ENCODE measurements around the gene RTL10. TPM values are rescaled to one million over a fixed set of nuclear protein-coding genes. Genes with fewer than 3 reads are reported as not detected.
A peak's percentile ranks its signal among the peaks of the same experiment; 100 is the strongest.

The RTL10 gene, protein sequence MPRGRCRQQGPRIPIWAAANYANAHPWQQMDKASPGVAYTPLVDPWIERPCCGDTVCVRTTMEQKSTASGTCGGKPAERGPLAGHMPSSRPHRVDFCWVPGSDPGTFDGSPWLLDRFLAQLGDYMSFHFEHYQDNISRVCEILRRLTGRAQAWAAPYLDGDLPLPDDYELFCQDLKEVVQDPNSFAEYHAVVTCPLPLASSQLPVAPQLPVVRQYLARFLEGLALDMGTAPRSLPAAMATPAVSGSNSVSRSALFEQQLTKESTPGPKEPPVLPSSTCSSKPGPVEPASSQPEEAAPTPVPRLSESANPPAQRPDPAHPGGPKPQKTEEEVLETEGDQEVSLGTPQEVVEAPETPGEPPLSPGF
- total RNA-seq (2014; rRNA removed; shearing (Covaris generic)), result 7.1 and 10.6 TPM in 2 replicates
- 11.5 and 16.8 TPM in 2 replicates for polyA plus RNA-seq (2015; cell fraction: cytosol; rRNA removed)
- polyA plus RNA-seq (2015; cell fraction: nucleus; rRNA removed), result 25.7 and 28.9 TPM in 2 replicates

DNA sequence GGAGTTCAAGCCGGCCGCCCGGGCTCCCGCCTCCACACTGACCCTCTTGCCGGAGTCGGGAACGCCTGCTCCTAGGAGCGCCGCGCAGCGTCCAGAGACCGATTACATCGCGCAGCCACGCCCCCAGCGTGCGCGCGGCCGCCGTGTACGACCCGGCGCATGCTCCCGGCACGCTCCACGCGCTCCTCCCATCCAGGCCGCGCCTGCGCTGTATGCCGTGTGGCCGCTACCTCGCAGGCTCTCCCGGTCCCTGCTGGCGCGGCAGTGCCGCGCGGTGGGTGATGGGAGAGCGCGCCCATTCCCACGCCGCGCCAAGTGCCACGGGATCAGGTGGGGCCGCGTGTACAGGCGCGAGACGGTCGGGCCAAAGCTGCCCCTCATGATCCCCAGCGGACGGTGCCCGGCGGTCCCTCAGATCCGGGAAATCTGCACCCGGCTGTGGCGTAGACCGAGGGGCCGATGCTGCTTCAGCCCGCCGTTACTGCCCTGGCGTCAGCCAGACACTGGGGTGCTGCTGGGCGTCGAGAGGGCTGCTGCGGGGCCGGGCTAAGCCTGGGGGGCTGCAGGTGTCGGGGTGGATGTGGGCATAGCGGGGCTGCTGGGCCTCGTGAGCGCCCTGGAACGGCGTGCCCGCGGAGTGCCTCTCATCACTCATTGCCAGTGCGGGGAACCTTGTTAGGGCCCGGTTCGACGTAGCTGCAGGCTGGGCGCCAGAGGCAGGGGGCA lies at the start of gene RTL10, which contains the start of gene GNB1L:
RTL10 (minus strand) TSS at position 97 of the 726 bp plus-strand sequence. CDS start 2,613 bp downstream, outside the sequence.
GNB1L (minus strand) TSS at position 97 of the 726 bp plus-strand sequence. CDS start 33,519 bp downstream, outside the sequence.
- in situ Hi-C loops (cut with HindIII; ENCODE audit: low pct_unique_long_range_greater_than_20kb, low sequenced_read_pairs), result no loop called here

DNA sequence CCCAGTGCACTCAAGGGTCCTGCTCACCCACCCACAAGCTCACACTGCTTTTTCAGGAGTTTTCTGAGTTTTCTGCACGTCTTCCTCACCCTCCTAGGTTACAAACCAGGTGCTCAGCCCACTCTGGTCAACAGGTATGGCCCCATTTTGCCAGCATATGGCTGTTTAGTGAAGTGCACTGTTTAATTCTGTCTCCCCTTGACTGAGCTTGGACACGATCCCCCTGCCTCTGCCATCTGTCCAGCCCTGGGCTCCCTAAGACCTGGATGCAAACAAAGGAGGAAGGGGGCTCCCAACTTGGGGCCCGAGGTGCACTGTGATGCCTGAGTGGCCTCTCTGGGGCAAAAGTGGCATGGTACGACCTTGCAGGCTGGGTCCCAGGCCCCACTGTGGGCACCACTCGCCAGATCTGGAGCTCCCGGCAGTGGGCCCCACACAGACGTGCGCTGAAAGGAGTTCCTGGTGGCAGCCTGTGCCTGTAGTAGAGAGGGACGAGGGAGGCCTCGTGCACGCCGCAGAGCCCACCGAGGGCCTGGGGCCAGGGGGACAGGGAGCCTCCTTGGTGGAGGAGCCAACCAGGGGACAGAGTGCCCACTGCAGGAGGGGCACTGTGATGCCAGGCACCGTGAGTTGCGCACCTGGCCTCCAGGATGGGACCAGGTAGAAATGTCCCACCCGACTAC lies 49.6 kb upstream of the RTL10 start:
- DNase-seq (ENCODE audit: low read depth, low spot score), result no peak
- in situ Hi-C loops (cut with HindIII; ENCODE audit: low pct_unique_long_range_greater_than_20kb, low sequenced_read_pairs), result no loop called here

More for the DNA sequence above, at the start of gene RTL10, which contains the start of gene GNB1L:
- DNase-seq (ENCODE audit: low read depth, low spot score), result peak; percentile 96

DNA sequence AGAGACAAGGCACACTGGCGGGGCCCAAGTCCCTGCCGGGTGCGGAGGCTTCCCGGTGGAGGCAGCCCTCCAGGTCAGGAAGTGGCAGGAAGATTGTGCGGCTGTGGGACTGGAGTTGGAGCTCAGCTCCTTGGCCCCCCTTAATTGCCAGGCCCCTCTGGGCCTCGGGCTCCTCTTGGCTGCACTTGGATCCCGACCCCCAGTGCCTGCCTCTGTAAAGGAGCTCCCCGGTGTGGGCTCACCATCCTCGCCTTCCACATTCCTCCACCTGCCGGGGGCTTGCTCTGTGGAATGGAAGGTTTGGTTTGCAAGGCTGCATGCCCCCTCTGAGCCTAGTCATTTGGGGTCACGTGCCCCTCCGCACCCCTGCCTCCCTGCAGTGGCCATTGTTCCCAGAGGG lies 48.8 kb upstream of the RTL10 start:
- no peak for DNase-seq (ENCODE audit: low read depth, low spot score)
- in situ Hi-C loops (cut with HindIII; ENCODE audit: low pct_unique_long_range_greater_than_20kb, low sequenced_read_pairs), result no loop called here

DNA sequence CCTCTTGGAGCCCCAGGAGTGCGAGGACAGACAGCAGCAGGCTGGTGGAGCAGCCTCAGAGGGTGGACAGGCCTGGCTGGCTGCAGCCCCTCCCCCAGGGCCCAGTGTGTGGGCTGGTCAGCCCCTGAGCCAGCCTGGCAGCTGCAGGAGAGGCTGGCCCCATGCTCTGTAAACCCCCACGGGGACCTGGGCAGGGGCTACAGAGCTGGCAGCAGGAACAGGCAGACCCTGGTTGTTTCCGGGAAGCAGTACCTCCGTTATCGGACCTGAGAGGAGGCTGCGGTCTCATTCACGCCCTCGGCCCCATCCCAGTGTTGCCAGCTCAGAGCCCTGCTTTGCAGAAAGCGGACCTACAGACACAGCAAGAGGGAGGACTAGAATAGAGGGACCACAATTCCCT lies 48.4 kb upstream of the RTL10 start:
- DNase-seq (ENCODE audit: low read depth, low spot score), result no peak
- in situ Hi-C loops (cut with HindIII; ENCODE audit: low pct_unique_long_range_greater_than_20kb, low sequenced_read_pairs), result no loop called here

DNA sequence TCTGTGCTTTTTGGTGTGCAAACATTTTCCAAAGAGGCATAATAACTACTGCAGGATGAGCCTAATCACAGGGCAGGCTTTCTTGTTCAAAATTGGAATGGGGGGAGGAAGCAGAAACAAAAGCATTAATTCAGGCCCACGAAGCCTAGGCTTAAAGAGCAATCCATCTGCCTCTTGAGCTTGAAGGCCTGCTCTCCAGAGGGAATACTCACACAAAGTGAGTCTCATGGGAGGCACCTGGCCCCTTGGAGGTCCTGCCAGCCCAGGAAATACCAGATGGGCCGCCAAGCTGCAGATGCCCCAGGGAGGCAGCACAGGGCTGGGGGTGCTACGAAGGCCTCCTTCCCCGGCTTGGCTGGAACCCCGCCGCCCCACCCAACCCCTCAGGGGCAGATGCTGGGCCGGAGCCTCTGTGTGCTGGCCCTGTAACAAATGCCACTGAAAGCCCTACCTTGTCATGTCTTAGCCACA lies 47.6 kb upstream of the RTL10 start:
- DNase-seq (ENCODE audit: low read depth, low spot score), result peak; percentile 50
- in situ Hi-C loops (cut with HindIII; ENCODE audit: low pct_unique_long_range_greater_than_20kb, low sequenced_read_pairs), result no loop called here

DNA sequence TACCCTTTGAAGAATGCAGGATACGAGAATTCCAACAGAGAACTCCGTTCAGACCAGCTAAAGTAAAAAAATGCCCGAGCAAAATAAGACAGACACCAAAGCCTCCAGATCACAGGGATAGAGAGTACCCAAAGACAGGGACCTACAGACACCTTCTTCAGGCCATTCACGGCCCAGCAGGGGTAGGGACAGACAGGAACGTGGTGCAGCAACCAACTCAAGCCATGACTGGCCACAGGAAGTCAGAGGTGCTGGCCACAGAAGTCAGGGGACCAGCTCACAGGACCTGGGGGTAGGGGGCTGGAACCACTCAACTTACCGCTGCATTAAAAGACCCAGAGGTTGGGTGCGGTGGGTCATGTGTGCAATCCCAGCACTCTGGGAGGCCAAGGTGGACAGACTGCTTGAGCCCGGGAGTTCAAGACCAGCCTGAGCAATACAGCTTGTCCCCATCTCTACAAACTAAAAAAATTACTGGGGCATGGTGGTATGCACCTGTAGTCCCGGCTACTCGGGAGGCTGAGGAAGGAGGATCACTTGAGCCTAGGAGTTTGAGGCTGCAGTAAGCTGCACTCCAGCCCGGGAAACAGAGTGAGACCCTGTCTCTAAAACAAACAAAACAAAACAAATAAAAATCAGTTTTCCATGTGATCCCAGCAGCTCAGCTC lies 47.0 kb upstream of the RTL10 start:
- in situ Hi-C loops (cut with HindIII; ENCODE audit: low pct_unique_long_range_greater_than_20kb, low sequenced_read_pairs), result no loop called here
- DNase-seq (ENCODE audit: low read depth, low spot score), result no peak

DNA sequence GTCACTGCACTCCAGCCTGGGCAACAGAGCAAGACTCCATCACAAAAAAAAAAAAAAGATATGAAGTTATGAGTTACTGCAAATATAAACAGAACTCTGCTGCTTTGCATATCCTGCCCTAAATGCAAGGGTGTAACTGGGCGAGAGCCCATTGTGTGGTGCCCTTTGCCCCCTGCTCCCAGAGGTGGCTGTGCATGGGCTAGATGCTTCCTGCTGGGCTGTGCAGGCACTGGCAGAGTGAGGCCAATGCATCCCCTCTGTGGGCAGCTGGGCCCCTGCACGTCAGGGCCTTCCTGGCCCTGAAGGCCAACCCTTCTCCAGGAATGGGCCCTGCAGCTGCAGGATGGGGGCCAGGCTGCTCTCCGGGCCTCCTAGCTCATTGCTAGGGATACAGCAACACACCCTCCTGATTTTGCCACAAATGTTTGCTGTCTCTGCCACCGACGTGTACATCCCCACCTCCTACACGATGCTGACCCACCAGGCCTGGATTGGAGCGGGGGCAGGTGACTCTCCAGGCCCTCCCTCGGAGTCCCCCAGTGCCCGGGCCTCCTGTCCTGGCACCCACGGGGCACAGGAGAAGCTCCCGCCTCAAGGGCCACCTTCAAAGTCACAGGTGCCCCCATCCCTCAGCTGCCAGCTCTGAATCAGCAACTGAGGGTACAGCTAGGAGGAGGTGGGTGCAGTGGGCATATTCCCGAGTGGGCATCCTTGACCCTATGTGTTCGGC lies 46.2 kb upstream of the RTL10 start:
- DNase-seq (ENCODE audit: low read depth, low spot score), result no peak
- in situ Hi-C loops (cut with HindIII; ENCODE audit: low pct_unique_long_range_greater_than_20kb, low sequenced_read_pairs), result no loop called here

DNA sequence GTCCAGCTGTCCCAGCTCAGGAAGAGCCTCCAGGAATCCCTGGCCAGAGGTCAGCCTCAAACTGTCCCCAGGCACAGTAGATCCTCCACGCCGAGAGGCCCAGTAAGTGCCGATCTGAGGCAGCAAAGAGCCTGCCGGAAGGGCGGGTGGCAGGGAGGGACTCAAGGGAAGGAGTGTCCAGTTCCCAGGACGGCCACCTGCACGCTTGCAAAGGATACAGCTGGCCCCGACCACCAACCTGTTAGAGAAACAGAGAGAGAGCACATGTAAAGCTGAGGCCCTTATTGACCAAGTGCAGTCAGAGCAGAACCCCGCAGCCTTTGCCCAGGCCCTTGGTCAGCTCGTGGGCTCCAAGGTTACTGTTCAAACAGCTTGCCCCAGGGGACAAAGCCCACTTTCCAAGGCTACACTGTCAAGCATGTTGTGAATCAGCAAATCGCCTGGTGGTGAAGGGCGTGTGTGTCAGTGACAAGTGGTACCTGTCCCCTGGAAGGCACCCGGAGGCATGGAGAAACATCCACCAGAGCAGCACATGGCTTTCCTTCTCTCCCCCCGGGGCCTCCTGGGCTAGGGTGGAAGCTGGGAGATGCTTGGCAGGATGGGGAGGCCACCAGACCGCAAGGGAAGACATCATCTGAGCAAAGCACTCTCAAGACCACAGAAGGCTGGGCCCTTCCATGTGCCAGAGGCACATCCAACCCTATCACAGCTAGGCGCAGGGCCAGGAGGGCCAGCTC lies 44.3 kb upstream of the RTL10 start:
- in situ Hi-C loops (cut with HindIII; ENCODE audit: low pct_unique_long_range_greater_than_20kb, low sequenced_read_pairs), result no loop called here
- no peak for DNase-seq (ENCODE audit: low read depth, low spot score)

DNA sequence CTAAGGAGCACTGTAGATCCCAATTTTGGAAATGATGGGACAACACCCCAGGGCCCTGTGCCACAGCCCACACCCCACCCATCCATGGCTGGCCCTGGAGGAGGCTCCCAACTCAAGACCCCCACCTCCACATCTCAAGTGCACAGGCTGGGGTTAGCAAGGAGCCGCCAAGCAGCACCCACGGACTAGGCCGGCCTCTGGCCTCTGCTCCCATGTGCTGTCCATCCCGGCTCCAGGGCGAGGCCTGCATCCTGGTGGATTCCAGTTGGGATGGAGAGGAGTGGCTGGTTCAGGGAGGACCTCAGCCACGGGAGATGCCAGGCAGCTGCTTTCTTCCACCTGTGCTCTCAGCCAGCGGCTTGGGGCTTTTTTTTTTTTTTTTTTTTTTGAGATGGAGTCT lies 43.5 kb upstream of the RTL10 start:
- no peak for DNase-seq (ENCODE audit: low read depth, low spot score)
- in situ Hi-C loops (cut with HindIII; ENCODE audit: low pct_unique_long_range_greater_than_20kb, low sequenced_read_pairs), result no loop called here

DNA sequence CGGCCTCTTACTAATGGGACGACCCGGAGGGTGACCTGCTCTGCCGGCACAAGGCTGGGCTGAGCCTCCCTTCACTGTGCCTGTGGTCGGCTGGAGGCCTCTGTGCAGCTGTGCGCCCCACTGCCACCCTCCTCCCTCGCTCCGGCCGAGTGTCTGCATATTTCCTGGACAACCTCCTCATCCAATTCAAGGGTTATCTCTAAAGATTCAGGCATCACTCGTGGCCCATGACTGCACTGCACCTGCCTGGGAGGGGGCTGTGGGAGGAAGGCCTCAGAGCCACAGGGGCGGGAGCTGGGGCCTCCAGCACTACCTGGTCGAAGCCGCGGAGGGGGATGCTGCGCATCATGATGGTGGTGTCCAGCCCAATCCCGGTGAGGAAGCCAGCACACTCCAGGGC lies 43.1 kb upstream of the RTL10 start:
- no peak for DNase-seq (ENCODE audit: low read depth, low spot score)
- in situ Hi-C loops (cut with HindIII; ENCODE audit: low pct_unique_long_range_greater_than_20kb, low sequenced_read_pairs), result no loop called here

DNA sequence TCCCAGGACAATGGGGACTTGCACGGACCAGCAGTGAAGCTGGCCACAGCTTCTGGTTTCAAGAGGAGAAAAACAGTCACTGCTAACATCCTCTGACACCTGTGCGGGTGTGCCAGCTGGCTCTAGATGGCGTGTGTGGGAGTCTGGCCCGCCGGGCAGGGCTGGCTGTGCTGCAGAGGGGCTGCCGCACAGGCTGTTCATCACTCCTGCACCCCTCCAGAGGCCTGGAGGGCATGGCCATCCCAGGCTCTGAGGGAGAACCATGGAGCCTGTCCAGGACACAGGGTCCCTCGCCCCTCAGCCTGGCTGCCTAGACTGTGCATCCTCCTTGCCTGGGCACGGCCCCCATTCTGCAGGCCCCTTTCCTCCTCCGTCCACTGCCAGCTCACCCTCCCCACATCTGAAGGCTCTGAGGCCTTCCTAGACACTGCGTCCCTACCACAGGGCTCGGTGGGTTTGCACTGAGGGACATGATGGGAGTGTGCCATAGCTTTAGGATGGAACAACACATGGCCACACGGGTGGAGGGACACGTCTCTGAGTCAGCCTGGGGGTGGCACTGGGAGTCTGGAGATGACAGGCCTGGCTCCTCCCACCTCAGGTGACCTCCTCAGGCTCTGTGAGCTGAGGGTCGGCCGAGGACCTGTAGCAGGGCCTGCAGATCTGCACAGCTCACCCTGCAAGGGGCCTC lies 42.1 kb upstream of the RTL10 start:
- no peak for DNase-seq (ENCODE audit: low read depth, low spot score)
- in situ Hi-C loops (cut with HindIII; ENCODE audit: low pct_unique_long_range_greater_than_20kb, low sequenced_read_pairs), result no loop called here

DNA sequence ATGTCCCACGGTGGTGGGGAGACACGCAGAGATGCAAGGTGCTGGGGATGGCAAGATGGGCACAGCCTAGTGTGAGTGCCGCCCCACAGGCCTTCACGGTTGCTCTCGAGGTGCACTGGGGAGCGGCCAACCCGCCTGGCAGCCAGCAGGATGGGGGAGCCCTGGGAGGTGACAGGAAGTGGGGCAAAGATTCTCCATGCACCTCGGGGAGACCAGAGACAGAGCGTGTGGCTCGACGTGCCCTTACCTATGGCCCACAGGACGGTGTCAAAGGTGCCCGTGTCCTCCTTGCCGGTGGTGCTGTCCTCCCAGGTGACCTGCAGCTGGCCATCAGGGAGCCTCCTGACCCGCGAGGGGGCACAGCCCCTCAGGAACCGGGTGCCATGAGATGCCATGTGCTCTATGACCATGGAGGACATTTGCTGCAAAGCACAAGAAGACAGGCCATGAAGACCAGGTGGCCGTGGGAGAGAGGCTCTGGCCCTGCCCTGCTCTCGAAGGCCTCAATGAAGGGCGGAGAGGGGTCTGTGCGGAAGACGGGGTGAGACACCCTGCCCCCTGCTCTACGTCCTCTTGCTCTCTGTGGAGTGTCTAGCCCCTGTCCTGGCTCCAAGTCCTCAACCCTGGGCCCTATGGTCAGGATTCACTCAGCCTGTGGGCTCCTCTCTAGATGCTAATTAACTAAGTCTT lies 40.6 kb upstream of the RTL10 start:
- in situ Hi-C loops (cut with HindIII; ENCODE audit: low pct_unique_long_range_greater_than_20kb, low sequenced_read_pairs), result no loop called here

DNA sequence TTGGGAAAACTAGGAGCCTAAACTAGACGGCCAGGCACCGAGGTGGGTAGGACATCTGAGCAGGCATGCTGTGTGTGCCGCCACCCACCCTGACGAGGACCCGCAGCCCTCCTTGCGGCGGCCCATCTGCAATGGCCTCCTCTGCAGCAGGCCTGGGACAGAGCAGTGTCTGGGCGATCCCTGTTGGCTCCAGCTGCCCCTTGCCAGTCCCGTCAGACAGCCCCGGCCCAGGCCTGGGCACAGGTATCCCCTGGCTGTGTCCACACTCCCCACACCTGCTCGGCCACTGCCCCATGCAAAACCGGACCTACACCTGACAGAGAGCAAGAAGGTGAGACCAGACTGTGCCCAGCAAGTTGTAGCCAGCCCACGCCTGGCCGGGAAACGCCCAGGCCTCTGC lies 38.7 kb upstream of the RTL10 start:
- DNase-seq (ENCODE audit: low read depth, low spot score), result no peak
- in situ Hi-C loops (cut with HindIII; ENCODE audit: low pct_unique_long_range_greater_than_20kb, low sequenced_read_pairs), result no loop called here

More for the DNA sequence above, 40.6 kb upstream of the RTL10 start:
- DNase-seq (ENCODE audit: low read depth, low spot score), result no peak

DNA sequence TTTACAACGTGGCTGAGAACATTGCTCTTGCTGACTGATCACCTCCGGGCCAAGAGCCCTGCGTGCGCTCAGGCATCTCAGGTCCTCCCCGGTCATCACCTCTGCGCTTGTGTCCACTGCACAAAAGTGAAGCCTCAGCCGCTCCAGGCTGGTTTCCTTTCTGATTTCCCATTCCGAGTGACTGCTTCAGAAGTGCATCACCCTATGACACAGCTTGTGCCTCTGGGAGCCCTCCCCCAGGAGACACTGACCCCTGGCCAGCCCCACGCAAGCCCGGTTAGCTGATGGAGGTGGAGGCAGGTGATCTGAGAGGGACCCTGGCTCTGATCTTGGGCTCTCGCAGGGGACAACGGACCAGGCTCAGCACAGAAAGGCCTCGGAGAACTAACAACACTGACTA lies 38.3 kb upstream of the RTL10 start:
- no peak for DNase-seq (ENCODE audit: low read depth, low spot score)
- in situ Hi-C loops (cut with HindIII; ENCODE audit: low pct_unique_long_range_greater_than_20kb, low sequenced_read_pairs), result no loop called here

DNA sequence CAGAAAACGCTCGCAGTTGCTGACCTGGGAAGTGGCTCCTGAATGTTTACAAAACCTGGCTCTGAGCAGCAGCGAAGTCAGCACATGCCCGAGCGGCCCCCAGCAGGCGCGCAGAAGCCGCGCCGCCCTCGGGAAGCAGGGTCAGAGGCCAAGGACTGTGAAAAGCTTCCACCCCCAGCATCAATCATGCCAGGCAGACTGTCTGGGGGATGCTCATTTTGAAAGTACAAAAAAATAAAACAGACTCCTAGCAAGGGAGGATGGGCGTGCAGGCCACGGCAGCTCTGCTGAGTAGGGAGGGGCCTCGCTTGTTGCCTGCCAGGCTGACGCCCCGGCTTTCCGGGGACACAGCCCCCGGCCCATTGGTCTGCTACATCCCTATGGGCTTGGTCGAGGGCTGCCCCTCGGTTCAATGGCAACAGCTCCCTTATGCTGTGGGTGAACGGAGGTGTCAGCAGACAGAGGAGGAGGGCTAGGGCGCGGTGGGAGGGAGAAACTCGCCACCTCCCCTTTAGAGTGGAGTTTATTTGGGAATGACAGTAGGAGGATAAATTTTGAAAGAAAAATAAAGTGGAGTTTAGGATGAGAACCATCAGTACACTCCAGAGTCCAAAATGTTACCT lies 37.7 kb upstream of the RTL10 start:
- in situ Hi-C loops (cut with HindIII; ENCODE audit: low pct_unique_long_range_greater_than_20kb, low sequenced_read_pairs), result no loop called here
- no peak for DNase-seq (ENCODE audit: low read depth, low spot score)
